Measurements from ENCODE around the gene CTRL.
A peak's percentile ranks its signal among the peaks of the same experiment; 100 is the strongest.

Gene CTRL

GRCh38 chr16:67883872-67884261 lies 47.8 kb downstream of the CTRL start:
- no peaks in the 10 kb centered on the region for H3K9me3 ChIP-seq (ENCODE audit: severe bottlenecking)
- TF ChIP-seq, protein P1, sequence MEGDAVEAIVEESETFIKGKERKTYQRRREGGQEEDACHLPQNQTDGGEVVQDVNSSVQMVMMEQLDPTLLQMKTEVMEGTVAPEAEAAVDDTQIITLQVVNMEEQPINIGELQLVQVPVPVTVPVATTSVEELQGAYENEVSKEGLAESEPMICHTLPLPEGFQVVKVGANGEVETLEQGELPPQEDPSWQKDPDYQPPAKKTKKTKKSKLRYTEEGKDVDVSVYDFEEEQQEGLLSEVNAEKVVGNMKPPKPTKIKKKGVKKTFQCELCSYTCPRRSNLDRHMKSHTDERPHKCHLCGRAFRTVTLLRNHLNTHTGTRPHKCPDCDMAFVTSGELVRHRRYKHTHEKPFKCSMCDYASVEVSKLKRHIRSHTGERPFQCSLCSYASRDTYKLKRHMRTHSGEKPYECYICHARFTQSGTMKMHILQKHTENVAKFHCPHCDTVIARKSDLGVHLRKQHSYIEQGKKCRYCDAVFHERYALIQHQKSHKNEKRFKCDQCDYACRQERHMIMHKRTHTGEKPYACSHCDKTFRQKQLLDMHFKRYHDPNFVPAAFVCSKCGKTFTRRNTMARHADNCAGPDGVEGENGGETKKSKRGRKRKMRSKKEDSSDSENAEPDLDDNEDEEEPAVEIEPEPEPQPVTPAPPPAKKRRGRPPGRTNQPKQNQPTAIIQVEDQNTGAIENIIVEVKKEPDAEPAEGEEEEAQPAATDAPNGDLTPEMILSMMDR (IDR thresholded peaks at IDR 0.05; ENCODE audit: low read depth, low read length), result peak; percentile 88
- peak; percentile 66 for DNase-seq
- H3K4me3 ChIP-seq (ENCODE audit: low read depth, low read length), result no peak overlapping the region
- H3K27ac ChIP-seq, result no peak overlapping the region
- peaks cover 56% of the 10 kb centered on the region for H3K36me3 ChIP-seq
- no peaks in the 10 kb centered on the region for H3K27me3 ChIP-seq (ENCODE audit: insufficient read depth, low read depth, severe bottlenecking)

DNA sequence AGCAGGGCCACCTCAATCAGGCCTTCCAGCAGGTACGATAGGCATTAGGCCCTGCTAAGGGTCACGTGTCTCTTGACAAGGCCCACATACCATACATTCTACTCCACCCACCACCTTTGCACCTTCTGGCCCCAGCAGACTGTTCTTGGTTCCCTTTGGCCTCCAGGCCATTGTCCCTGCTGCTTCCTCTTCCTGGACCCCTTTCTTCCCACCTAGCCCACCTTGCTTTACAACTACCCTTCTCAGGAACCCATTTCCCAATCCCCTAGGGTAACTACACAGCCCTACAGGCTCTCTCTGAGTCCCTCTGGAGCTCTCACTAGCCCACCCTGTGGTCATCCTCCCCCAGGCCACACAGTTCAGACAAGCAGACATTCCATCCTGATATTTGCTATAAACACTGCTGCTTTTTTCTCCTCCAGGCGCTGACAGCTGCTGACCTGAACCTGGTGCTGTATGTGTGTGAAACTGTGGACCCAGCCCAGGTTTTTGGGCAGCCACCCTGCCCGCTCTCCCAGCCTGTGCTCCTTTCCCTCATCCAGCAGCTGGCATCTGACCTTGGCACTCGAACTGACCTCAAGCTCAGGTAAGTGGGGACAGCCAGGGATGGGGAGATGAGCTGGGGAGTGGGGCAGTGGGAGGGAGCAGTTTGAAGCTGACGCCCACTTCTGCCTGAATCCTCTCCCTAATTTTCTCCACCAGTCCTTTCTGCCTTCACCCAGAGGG lies 48.4 kb downstream of the CTRL start:
- DNase-seq, result no peak
- TF ChIP-seq, protein P1 (IDR thresholded peaks at IDR 0.05; ENCODE audit: low read depth, low read length), result no peak
- Histone ChIP-seq H3K4me3 (ENCODE audit: low read depth, low read length) (no peak overlapping the region), H3K27me3 (ENCODE audit: insufficient read depth, low read depth, severe bottlenecking) (no peaks in the 10 kb centered on the region), H3K27ac (no peak overlapping the region), H3K9me3 (ENCODE audit: severe bottlenecking) (no peaks in the 10 kb centered on the region), H3K36me3 (peaks cover 62% of the 10 kb centered on the region)

DNA sequence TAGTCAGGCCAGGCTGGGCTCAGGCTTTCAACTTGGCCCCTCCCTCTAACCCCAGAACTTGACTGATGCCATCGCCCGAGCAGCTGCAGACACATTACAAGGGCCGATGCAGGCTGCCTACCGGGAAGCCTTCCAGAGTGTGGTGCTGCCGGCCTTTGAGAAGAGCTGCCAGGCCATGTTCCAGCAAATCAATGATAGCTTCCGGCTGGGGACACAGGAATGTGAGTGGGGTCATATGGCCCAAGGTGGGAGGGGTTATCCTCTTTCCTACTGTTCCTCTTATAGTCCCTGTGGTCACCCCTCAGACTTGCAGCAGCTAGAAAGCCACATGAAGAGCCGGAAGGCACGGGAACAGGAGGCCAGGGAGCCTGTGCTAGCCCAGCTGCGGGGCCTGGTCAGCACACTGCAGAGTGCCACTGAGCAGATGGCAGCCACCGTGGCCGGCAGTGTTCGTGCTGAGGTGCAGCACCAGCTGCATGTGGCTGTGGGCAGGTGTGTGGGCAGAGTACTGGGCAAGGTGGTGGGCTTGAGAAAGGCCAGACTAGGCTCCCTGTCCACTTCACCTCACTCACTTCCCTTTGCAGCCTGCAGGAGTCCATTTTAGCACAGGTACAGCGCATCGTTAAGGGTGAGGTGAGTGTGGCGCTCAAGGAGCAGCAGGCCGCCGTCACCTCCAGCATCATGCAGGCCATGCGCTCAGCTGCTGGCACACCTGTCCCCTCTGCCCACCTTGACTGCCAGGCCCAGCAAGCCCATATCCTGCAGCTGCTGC lies 49.1 kb downstream of the CTRL start:
- peaks cover 70% of the 10 kb centered on the region for H3K36me3 ChIP-seq
- TF ChIP-seq, protein P1 (IDR thresholded peaks at IDR 0.05; ENCODE audit: low read depth, low read length), result no peak

DNA sequence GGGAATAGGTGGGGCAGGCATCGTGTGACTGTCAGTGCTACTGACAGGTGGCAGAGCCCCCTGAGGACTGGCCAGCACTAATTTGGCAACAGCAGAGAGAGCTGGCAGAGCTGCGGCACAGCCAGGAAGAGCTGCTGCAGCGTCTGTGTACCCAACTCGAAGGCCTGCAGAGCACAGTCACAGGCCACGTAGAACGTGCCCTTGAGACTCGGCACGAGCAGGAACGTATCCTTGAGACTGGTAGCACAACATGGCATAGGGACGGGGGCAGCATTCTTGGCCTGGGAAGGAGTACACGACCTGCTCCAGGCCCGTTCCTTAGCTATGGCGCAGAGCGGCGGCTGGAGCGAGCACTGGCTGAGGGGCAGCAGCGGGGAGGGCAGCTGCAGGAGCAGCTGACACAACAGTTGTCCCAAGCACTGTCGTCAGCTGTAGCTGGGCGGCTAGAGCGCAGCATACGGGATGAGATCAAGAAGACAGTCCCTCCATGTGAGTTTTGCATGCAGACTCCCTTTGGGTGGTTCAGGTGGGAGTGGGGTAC lies 50.0 kb downstream of the CTRL start:
- H3K4me3 ChIP-seq (ENCODE audit: low read depth, low read length), result no peak overlapping the region
- H3K9me3 ChIP-seq (ENCODE audit: severe bottlenecking), result no peaks in the 10 kb centered on the region
- H3K27ac ChIP-seq, result no peak overlapping the region
- DNase-seq, result no peak
- peaks cover 78% of the 10 kb centered on the region for H3K36me3 ChIP-seq
- TF ChIP-seq, protein P1 (IDR thresholded peaks at IDR 0.05; ENCODE audit: low read depth, low read length), result no peak
- no peaks in the 10 kb centered on the region for H3K27me3 ChIP-seq (ENCODE audit: insufficient read depth, low read depth, severe bottlenecking)

More for the DNA sequence above, 49.1 kb downstream of the CTRL start:
- no peak overlapping the region for H3K27ac ChIP-seq
- no peaks in the 10 kb centered on the region for H3K27me3 ChIP-seq (ENCODE audit: insufficient read depth, low read depth, severe bottlenecking)
- H3K9me3 ChIP-seq (ENCODE audit: severe bottlenecking), result no peaks in the 10 kb centered on the region
- H3K4me3 ChIP-seq (ENCODE audit: low read depth, low read length), result no peak overlapping the region
- DNase-seq, result no peak

- Histone ChIP-seq H3K27ac (no peak overlapping the region), H3K9me3 (ENCODE audit: severe bottlenecking) (no peaks in the 10 kb centered on the region), H3K4me3 (ENCODE audit: low read depth, low read length) (no peak overlapping the region), H3K36me3 (peaks cover 89% of the 10 kb centered on the region), H3K27me3 (ENCODE audit: insufficient read depth, low read depth, severe bottlenecking) (no peaks in the 10 kb centered on the region)
- DNase-seq, result no peak
- TF ChIP-seq, protein P1 (IDR thresholded peaks at IDR 0.05; ENCODE audit: low read depth, low read length), result no peak
These were observed 51.1 kb downstream of the CTRL start for GRCh38 chr16:67880584-67880983.

Measured in WERI-Rb-1 (cell line).